HG02981 (cell line): ENCODE measurements around the gene NUDT4.
"Not testable (repeated sequence)": the region's sequence is repeated elsewhere in the genome, so short reads cannot be mapped to it uniquely, and the experiment has no call there.

Experiments
- ATAC-seq: cut with Tn5 transposase; IDR thresholded peaks from one replicate; pipeline ENCODE4 v1.9.1; 2021; ENCODE audit warnings: mild to moderate bottlenecking, moderate library complexity; ENCODE audit not compliant: unreplicated experiment

Gene NUDT4

GRCh38 chr12:93393425-93393824 is 15.7 kb downstream of the NUDT4 start:
- no peak for ATAC-seq

- ATAC-seq: no peak
These were observed 19.7 kb downstream of the NUDT4 start for GRCh38 chr12:93397412-93397811.

- ATAC-seq: peak; percentile 93
These were observed 21.6 kb downstream of the NUDT4 start for GRCh38 chr12:93399183-93399863.

GRCh38 chr12:93402333-93403311 is 24.9 kb downstream of the NUDT4 start:
- ATAC-seq: no peak

DNA sequence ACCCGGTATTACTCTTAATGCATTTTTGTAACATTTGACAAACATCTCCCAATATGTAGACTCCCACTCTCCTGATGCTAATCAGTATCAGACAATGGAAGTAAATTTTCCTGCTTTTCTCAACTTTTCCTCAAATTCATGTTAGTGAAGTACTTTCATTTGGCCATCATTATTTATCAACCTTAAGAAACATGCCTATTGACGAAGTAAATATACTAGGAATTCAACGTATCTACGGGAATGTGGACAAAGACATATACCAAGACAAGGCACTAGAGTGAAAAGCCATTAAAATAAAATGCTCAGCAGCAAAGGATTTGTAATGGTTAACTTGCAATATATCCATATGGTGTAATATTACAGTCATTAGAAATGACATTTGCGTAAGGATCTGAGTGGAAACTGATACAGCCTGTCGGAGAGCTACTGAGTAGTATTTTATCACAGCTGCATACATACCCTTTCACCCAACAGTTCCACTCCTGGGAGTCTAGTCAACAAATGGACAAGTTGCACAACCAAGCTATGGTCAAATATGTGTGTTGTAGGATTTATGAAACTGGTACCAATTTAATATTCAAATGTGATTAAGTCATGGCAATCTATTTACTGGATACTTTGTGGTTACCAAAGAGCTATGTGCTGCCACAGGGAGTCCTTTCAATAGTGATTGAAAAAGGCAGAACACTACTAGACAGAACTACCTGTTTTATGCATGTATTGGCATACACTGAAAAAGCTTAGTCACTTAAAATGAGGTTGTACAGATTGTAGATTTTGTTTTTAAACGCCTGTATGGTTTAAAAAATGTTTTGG is 26.5 kb downstream of the NUDT4 start:
- no peak for ATAC-seq

DNA sequence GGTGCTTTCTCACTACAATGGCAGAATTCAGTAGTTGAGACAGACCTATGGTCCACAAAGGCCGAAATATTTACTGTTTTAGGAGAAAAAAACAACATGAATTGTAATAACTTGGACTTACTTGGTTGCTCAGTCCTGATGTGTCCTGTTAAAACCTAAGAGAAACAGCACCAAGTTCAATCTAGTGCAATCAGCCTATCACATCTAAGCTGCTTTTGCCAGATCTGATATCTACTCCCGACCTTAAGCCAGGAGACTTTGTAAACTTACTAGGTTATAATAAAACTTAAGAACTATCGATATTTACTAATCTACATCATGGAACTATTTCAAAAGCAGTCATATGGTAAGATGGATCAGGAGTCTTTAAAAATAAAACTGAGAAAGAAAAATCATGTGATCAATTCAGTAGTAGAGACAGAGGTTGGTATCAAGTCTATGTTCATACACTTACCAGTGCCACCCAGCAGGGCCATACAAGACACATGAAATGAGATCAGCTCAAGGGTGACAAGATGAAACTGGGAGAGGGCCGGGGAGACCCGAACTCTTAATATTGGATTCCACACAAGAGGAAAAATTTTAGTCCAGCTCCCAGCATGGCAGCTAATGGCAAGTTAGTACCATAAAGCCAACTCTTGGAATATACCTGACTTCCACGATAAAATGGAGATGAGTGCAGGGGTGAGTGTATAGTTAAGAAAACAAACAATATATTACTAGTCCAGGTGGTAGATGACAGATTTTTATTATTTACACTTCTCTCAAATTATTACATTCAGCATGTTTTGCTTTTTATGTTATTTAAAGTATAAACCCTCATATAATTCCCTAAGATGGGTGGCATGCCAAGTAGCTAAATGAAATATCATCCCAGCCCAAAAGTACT is 27.5 kb downstream of the NUDT4 start:
- no peak for ATAC-seq

DNA sequence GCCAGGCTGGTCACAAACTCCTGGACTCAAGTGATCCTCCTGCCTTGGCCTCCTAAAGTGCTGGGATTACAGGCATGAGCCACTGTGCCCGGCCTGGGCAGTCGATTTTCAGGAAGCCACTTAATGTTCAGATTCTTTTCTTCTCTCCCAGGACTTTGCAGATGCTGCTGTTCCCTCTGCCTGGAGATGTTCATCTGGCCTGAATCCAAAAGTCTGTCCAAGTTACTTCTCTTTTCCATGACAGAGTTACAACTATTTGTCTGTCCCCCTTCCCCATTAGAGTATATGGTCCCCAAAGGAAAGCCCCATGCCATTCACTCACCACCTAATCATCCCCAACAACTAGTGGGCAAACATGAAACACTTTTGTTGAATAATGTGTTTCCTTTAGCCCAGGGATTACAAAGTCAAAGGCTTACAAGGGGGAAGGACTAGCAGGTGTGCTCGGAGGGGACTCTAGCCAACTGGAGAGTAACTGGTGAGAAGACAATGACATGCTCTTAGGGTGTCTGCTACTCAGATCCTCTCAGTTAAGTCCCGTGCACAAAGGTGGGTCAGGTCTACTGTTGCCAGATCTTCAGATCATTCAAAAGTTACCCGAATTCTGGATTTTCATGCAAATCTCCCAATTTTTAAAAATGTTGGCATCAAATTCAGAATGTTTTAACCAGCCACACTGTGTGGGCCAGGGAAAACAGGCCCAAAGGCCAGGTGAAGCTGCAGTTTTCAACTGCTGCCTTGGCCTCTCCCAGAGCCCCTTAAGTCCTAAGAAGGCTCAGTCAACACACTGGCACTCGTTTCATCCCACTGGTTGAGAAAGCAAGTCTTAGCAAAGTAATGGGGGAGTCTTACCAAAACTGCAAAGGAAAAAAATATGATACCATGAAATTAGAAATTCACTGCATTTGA is 29.6 kb downstream of the NUDT4 start:
- no peak for ATAC-seq

DNA sequence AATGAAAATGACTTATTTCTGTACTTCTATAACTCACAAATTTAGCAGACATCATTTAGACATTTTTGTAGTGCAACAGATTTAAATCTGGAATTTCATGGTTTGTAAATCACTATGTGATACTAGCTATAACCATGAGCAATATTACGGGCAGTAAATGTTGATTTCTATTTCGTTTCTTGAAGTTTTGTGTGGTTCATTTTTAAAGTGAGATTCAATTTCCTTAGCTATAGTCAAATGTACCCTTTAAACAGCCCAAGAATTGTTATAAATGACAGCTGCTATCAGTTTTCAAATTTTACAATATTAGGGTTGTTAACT is 30.2 kb downstream of the NUDT4 start:
- ATAC-seq: no peak

- ATAC-seq: no peak
These were observed 31.1 kb downstream of the NUDT4 start for GRCh38 chr12:93408813-93409212.

DNA sequence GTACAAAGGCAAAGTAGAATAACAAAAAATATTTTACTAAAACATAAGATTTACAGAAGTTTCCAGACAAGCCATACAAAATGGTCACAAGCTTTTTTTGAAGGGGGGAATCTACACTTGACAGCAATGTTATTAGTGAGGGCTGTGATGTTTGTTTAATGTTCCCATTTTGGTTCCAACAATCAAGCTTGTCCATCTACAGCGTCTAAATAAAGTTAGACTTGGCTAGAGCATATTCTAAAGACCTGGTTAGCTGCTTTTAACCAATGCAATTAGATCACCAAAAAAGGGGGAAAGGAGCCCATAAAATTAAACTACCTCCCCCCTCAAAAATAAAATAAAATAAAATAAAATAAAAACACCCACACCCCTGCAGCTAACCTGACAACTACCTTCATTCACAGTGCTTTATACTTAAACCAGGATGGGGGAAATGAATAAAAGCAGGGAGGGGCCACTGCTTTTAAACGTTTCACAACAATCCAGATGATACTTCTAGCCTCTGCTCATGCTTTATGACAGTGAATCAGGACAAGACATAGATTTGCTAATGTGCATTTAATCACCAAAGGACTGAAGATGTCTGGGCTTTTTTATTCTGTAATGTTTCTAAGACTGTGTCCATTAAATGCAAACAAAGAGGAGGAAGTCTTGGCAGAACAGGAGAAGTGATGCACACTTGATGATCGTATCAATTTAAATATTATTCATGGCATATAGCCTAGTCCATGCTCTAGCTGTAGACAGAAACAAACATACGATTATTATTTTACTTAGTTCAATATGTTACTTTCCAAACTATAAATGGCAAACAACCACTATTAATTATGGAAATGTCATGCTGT is 31.8 kb downstream of the NUDT4 start:
- ATAC-seq: not testable (repeated sequence)

- ATAC-seq: not testable (repeated sequence)
These were observed 33.3 kb downstream of the NUDT4 start for GRCh38 chr12:93411060-93411459.

- not testable (repeated sequence) for ATAC-seq
These were observed 34.7 kb downstream of the NUDT4 start for GRCh38 chr12:93412396-93412795.

DNA sequence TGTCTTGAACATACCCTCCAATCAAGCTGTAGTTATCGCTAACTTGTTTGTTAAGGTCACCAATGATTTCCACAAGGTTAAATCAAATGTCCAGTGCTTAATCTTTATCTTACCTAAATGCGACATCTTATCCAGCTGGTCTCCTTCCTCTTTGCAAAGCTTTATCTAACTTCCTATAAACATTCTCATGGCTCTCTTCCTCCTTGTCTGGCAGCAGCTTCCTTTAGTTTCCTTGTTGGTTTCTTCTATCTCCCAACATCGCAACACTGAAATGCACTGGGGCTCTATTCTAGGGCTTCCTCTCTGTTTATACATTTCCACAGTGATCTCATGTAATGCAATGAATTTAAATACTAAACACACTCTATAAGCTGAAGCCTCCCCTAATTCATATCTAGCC is 35.3 kb downstream of the NUDT4 start:
- ATAC-seq: no peak

DNA sequence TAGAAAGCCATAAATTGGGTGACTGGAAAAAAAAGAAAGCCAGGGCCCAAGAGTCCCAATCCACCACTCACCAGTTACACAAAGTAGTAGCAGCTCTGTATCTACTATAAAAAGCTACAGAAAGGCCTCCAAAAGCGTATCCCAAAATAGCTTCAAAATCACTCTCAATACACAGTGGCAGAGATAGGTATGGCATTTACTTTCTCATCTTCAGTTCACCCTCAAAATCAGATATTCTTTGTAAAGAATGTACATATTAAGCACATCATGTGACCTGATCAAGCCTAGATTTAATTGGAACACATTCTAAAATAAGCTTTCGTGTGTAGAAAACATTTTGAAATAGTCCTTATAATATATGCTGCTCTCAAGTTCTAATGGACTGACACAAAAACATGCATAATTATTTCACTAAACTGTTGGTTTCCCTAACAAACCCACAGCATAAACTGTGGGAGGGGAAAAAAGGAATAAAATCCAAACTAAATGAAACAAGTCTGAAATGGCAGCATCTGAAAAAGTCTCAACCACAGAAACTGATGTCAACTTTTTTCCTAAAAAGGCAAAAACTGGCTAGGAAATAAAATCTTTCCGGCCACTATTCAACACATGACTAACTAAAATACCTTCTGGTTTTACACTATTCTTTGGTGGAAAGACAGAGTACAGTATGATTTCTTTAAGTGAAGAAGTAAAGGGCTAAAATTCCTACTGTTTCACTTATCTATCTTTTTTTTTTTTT is 38.2 kb downstream of the NUDT4 start:
- no peak for ATAC-seq

DNA sequence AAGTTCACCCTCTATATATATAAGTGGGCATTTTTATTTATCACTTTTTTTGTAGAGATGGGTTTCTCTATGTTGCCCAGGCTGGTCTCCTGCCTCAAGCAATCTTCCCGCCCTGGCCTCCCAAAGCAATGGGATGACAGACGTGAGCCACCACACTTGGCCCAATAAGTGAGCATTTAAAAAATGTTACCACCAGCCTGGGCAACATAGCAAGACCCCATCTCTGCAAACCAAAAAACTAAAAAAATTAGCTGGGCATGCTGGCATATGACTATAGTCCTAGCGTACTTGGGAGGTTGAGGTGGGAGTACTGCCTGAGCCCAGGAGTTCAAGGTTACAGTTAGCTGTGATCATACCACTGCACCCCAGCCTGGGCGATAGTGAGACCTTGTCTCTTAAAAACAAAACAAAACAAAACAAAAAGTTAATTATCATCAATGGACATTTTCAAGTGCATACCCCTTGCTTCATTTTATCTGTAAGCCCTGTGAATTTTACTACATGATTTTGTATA is 40.3 kb downstream of the NUDT4 start:
- no peak for ATAC-seq

- no peak for ATAC-seq
These were observed 41.8 kb downstream of the NUDT4 start for GRCh38 chr12:93419388-93420034.

GRCh38 chr12:93422050-93422449 is 44.3 kb downstream of the NUDT4 start:
- ATAC-seq: no peak
